Measurements from ENCODE around the gene DDX1. TPM values are rescaled to one million over a fixed set of nuclear protein-coding genes. Genes with fewer than 3 reads are reported as not detected.
"Not testable (repeated sequence)": the region's sequence is repeated elsewhere in the genome, so short reads cannot be mapped to it uniquely, and the experiment has no call there.

Gene DDX1
- 10 to 100 TPM; 74.2 to 81.3 TPM for total RNA-seq
- long read RNA-seq, donor 1, transcript DDX1-201 (26 exons, 2,739 nt) = major isoform, 33 of 50 reads
- long read RNA-seq, donor 1, partial matches to known transcripts = 14 of 50 reads
- long read RNA-seq, donor 1, other reads (novel, unspliced or antisense) = 3 of 50 reads
- long read RNA-seq, donor 2, transcript DDX1-201 (26 exons, 2,739 nt) = major isoform, 115 of 155 reads
- long read RNA-seq, donor 2, partial matches to known transcripts = 33 of 155 reads
- long read RNA-seq, donor 2, other reads (novel, unspliced or antisense) = 7 of 155 reads

DNA sequence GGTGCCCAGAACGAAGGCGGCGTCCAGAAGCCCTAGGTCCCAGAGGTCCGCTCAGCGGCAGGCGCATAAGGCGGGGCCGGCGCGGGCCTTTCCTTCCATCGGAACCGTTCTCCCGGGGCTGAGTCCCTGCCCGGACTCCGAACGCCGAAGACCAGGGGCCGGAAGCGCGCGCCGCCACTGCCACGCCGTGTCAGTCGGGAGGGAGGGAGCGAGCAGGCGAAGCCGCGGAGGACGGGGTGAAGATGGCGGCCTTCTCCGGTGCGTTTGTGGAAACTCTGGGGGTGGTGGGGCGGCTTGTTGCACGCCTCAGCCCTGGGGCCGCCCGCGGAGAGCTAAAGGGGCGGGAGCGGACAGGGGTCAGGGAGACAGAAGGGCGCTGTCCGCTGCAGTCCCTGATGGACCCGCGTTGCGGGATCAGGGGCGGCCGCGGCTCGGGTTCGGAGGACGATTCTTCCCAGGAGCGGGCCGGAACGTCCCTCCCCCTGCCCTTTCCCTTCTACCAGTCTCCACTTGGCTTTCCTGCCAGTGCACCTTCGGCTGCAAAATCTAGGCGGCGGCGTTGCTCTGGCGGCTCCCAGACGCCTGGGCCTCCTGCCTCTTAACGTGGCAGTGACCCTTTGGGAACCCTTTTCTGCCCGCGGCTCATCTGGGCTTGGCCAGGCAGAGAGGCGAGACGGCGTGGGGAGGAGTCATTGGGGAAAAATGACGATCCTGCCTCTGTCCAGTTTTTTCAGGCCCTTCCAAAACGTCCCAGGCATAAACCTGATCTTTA, at the start of gene DDX1:
DDX1 (plus strand) TSS at position 177 of the 772 bp plus-strand sequence; CDS start at position 243, 66 bp downstream.
- intact Hi-C loops (cut with DNase I) = no loop called here
- peak; percentile 96 for DNase-seq (ENCODE audit: low spot score)

DNA sequence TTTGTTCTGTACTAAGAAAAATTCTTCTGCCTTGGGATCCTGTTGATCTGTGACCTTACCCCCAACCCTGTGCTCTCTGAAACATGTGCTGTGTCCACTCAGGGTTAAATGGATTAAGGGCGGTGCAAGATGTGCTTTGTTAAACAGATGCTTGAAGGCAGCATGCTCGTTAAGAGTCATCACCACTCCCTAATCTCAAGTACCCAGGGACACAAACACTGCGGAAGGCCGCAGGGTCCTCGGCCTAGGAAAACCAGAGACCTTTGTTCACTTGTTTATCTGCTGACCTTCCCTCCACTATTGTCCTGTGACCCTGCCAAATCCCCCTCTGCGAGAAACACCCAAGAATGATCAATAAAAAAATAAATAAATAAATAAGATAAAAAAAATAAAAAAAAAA, 49.4 kb upstream of the DDX1 start:
- intact Hi-C loops (cut with DNase I); DNase-seq (ENCODE audit: low spot score): not testable (repeated sequence)

DNA sequence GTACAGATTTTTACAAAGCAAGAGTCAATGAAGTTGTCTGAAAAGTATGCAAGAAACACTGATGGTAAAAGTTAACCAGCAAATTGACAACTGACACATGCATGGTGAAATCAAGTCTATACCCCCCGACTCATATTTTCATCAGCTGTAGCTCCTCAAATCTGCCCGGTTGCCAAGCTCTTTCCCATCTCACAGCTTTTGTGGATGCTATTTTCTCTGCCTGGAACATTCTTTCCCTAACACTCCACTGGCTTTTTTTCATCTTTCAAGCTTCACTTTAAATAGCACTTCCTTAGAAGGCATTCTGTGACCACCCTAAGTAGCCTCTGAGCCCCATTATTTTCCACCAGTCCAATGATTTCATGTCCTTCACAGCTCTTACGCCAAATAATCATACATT, 48.6 kb upstream of the DDX1 start:
- no peak for DNase-seq (ENCODE audit: low spot score)
- intact Hi-C loops (cut with DNase I) = no loop called here

DNA sequence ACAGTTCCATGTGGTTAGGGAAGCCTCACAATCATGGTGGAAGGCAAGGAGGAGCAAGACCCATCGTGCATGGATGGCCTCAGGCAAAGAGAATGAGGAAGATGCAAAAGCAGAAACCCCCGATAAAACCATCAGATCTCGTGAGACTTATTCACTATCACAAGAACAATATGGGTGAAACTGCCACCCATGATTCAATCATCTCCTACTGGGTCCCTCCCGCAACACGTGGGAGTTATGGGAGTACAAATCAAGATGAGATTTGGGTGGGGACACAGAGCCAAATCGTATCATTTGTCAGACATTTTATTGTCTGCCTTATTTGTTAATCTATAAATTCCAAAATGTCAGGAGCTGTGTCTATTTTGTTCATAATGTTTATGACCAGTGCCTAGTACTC, 48.1 kb upstream of the DDX1 start:
- intact Hi-C loops (cut with DNase I) = no loop called here
- DNase-seq (ENCODE audit: low spot score) = no peak

DNA sequence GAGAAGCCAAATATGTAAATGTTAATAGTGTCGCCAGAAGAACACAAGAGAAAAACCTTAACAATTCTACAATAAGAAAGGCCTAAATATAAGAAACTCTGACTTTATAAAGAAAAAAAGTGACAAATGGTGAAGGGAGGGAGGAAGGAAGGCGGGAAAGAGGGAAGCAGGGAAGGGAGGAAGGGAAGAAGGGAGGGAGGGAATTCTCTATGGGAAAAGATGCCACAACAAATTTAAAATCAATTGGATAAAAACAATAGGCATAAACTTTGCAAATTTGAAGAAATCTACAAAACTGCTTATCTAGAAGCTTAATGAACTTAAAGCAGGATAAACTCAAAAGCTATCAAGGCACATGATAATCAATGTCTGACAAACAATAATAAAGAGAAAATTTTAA, 47.4 kb upstream of the DDX1 start:
- DNase-seq (ENCODE audit: low spot score) = no peak
- intact Hi-C loops (cut with DNase I) = no loop called here

DNA sequence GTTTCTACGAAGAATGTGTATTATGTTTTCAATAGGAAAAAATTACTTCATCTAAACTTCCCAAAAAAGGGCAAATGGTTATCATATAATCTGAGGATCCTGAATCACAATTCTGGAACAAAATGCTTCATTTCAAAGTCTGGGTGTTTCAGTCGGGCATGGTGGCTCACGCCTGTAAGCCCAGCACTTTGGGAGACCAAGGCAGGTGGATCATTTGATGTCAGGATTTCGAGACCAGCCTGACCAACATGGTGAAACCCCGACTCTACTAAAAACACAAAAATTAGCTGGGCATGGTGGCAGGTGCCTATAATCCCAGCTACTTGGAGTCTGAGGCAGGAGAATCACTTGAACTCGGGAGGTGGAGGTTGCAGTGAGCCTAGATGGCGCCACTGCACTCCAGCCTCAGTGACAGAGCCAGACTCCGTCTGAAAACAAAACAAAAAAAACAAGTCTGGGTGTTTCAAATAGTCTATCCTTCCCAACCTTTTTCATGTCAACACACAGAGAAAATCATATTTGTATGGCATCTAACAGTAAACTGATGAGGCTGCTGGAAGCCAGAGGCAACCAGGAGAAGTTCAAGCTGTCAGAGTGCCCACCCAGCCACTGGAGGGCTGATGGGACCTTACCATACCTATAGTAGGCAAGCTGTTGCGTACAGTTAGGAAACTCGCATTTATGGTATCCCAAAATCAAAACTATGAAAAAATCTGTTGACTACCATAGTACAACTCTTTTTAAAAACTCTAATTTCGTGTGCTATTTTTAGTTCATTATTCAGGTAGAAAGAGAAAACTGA, 45.2 kb upstream of the DDX1 start:
- intact Hi-C loops (cut with DNase I) = no loop called here
- no peak for DNase-seq (ENCODE audit: low spot score)

DNA sequence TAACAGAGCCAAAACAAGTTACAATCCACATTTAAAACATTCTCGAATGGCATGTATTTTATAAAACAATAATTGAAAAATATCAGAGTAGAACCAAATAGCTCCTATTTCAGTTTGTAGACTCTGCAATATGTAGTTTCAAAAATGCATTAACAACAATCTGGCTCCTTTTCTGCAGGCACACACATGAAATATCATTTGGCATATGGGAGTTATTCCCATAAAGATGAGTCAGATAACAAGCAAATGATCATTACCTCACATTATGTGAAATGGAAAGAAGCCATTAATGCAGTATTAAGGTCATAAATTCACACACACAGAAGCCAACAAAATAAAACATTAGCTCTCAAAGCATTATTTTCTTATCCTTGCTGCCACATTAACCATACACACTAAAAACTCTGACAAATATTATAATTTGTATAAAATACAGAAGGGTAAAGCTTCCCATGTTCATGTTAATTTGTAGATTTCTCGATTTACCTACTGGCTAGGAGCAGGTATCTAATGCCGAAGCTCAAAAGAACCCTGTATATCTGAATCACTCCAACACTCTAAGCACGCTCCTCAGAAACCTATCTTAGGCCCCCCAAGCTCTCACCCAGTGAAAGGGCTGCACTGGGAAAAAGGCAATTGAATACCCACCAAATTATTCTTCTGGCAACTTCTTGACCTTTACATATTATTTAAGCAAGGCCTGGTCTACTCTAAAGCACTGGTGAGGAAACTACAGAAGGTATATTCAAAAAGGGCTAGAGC, 44.4 kb upstream of the DDX1 start:
- no peak for DNase-seq (ENCODE audit: low spot score)
- intact Hi-C loops (cut with DNase I) = no loop called here

DNA sequence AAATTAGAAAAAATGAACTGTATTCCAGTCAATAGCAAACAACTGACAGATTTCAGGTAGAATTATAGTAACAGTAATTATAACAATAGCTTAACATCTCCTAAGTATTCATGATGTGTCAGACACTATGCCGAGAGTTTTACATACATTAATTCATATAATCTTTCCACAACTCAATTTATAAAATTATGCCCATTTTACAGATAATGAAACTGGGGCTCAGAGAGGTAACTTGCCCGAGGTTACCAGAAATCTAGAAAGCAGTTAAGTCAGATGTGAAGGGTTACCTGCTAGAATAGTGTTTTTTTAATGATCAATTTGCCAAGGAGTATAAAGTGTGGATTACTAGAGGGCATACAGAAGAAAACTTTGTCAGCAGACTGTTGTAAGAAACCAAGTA, 42.7 kb upstream of the DDX1 start:
- DNase-seq (ENCODE audit: low spot score) = no peak
- intact Hi-C loops (cut with DNase I) = no loop called here

DNA sequence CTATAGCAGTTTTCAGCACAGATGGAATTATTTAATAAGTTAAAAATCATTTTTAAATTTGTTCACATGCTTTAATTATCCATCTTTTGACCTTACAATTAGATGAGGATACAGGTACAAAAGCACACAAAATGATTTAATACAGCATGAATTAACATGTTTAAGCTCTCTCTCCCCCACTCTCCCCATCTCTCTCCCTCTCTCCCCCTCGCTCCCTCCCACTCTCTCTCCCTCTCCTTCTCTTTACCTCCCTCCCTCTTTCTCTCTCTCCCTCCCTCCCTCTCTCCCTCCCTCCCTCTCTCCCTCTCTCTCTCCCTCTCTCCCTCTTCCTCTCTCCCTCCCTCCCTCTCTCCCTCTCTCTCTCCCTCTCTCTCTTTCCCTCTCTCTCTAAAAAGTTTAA, 38.1 kb upstream of the DDX1 start:
- no peak for DNase-seq (ENCODE audit: low spot score)
- intact Hi-C loops (cut with DNase I) = no loop called here

DNA sequence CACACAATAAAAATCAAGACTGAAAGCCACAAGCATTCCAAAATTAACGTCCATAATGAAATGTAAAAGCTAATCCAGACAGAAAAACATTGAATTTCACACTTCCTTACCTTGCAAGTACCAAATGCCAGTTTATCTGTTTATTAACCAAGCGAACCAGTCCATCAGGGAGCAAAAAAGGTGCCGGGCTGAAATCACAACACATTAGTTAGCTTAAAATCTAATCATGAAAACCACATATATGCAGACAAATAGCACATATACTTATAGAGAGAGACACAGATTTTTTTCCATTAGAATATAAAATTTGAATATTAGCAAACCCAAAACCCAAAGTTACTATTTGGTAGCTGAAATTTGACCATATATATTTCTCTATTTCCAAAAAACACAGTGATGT, 37.7 kb upstream of the DDX1 start:
- no peak for DNase-seq (ENCODE audit: low spot score)
- intact Hi-C loops (cut with DNase I) = no loop called here

DNA sequence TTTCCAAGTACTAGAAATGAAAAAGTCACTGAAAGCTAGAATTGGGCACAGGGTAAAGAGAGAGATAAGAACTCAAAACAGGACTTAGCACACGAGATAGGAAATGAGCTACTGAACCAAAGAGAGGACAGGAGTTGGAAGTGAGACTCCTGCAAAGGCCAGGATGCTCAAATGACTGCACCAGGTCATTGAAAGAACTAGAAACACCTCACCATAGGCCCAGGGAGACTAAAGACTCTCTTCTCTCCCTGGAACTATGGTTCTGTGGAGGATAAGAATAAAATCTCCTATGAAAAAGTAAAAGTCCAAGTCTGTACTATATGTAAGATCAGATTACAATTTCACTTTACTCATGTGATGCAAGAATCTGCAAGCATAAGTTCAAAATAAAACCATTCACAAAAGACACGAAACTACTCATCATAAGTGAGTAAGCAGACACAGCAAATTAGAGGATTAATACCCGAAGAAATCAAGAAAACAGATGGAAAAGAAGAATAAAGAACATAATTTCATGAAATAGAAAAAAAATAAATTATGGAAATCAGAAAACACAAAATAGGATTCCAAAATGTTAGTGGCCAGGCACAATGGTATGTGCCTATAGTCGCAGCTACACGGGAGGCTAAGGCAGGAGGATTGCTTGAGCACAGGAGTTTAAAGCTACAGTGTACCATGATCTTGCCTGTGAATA, 37.0 kb upstream of the DDX1 start:
- intact Hi-C loops (cut with DNase I) = no loop called here
- no peak for DNase-seq (ENCODE audit: low spot score)

DNA sequence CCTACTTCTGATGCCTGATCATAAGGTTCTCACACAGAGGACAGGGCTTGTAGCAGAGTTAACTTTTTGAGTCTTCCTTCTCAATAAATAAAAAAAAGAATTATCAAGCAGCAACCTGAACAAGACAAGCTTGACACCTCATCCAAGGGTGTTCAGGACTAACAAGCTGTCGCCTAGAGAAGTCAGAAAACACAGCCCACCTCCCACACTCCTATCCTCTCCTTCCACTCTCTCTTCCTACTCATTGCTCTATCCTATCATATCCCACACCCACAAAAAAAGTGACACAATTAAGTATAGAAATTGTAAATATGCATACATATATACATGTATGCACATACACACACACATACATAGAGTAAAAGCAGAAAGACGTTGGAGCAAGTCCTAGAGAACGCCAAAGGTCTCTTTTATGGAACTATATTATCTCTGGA, 35.9 kb upstream of the DDX1 start:
- intact Hi-C loops (cut with DNase I) = no loop called here
- no peak for DNase-seq (ENCODE audit: low spot score)

DNA sequence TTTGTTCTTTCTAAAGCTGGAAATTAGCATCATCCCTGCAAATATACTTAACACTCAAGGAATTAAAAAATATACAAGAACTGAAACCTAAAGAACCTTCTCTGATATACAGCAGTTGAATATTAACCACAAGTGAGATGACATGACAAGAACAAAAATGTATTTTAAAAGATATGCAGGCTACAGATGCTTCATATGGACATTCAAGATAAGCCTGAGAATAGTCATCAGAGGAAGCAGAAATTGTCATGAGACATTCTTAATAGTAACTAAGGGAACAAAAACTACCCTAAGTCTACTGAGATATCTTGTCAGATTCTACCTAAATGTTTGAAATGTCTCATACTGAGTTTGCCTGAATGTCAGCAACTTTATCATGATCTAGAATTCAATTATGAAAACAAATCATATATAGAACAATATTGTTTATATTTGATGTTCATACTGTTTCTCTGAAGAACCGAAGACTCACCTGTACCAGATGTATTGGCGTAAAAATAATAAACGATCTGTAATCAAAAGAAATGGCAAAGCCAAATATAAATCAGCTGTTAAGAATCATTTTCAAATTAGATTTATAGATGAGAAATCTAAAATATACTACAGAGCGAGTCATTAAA, 35.2 kb upstream of the DDX1 start:
- no peak for DNase-seq (ENCODE audit: low spot score)
- intact Hi-C loops (cut with DNase I) = no loop called here

DNA sequence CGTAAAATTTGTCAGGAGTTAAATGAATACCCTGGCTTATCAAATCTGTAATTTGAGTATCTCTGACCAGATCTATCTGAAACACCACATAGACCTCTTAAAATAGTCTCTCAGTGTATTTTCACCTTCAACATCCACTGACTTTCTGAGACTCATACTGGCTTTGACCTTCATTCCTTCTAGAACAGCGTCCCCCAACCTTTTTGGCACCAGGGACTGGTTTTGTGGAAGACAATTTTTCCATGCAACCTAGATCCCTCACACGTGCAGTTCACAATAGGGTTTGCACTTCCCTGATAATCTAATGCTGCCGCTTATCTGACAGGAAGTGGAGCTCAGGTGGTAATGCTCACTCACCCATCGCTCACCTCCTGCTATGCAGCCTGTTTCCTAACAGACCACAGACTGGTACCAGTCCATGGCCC, 33.8 kb upstream of the DDX1 start:
- DNase-seq (ENCODE audit: low spot score) = no peak
- intact Hi-C loops (cut with DNase I) = no loop called here

DNA sequence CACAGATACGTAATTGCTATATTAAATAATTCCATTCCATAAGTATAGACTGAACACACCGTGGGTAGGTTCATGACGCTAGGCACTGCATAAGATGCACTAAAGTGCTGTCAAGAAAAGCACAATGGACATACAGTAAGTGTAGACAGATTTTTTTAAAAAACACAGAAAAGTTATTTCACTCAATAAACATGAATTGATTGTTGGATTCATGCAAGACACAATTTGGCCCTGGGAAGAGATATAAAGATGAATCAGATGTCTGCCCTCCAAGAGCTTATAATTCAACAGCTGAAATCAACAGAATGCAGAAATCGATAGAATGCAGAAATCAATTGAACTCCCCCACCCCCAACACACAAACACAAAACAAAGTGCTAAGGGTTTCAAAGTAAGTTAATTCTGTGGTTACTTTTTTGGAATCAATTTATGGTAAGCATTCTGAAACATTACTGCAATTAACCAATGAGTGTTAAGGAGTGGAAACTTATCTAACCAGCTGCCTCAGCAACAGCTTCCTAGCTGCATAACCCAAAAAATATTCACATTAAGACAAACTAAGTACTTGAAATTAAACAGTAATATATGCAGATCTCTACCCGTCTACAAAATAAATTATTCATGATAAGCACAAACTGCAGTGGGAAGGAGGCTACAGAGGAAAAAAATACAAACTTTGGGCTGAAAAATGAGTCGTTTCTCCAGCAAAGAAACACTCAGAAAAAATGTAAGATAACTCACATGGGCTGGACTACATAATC, 32.1 kb upstream of the DDX1 start:
- intact Hi-C loops (cut with DNase I) = no loop called here
- DNase-seq (ENCODE audit: low spot score) = no peak

DNA sequence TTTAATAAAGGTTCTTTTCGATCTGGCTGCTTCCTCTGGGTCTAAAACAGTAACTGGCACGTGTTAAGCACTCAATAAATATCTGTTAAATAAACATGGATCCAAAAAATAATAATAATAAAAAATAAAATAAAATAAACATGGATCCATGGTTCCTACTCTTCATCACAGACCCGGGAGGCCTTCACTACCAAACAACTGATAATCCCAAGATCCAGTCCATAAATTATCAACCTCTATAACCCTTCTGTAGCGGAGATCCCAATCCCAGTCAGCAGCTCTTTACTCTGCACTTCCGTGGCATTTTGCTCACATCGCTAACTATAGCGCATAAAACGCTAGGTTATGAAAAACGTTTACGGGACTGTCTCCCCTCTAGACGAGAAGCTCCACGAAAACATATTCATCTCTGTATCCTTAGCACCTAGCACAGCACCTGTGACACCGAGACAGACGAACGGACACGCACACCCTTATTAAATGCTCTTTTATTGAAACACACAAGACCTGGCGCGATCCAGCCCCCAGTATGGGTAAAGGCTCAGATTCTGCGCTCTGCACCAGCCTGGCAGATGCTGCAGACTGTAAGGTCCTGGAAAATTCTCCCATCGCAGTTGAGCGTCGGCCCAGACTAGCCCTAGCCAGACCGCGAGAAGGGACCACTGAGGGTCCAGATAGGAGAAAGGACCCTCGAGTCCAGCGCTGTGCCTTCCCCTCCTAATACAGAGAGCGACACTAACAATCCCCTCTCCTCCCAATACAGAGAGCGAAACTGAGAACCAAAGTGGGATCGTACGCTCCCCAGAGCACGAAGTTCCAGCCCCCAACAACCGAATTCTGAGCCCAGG, 31.3 kb upstream of the DDX1 start:
- intact Hi-C loops (cut with DNase I) = no loop called here
- DNase-seq (ENCODE audit: low spot score) = no peak

Data from posterior vena cava (tissue), 2 donors.